Body of pancreas (tissue), 4 donors: ENCODE measurements around the gene RIMBP2. TPM values are rescaled to one million over a fixed set of nuclear protein-coding genes. Genes with fewer than 3 reads are reported as not detected.
"Not testable (repeated sequence)": the region's sequence is repeated elsewhere in the genome, so short reads cannot be mapped to it uniquely, and the experiment has no call there.

Experiments
- ATAC-seq: fragments of 150-250 bp; one replicate; pipeline ENCODE4 v1.9.1; 2016
- DNase-seq, 4 donors: peaks; one replicate each; pipeline ENCODE4 v3.0.0-alpha.2; 2019
- H3K27ac ChIP-seq, 4 donors: fragments of 200-600 bp; sonication (generic); 1 replicate in 3 of 4; 2 replicates in 1 of 4; pipeline versions ENCODE4 v1.5.1 to v1.6.1; 2016 to 2019; ENCODE audit warnings: mild to moderate bottlenecking in 1 of 4, mixed read lengths in 1 of 4, moderate library complexity in 1 of 4
- H3K27me3 ChIP-seq, 2 donors: fragments of 200-600 bp; sonication (generic); one replicate each; pipeline ENCODE4 v1.6.0; 2016; ENCODE audit warnings: mild to moderate bottlenecking in 1 of 2
- H3K36me3 ChIP-seq, 2 donors: fragments of 200-600 bp; sonication (generic); replicated peaks in 1 of 2; 2 replicates each; pipeline ENCODE4 v1.5.1; 2016; ENCODE audit warnings: low read depth in 2 of 2; ENCODE audit not compliant: insufficient read depth in 1 of 2
- H3K4me1 ChIP-seq: fragments of 200-600 bp; sonication (generic); one replicate; pipeline ENCODE4 v1.6.0; 2016
- H3K4me3 ChIP-seq, 2 donors: fragments of 200-600 bp; sonication (generic); 1 replicate in 1 of 2; 2 replicates in 1 of 2; pipeline ENCODE4 v1.5.1; 2016 to 2019
- H3K9me3 ChIP-seq, 3 donors: fragments of 200-600 bp; sonication (generic); 1 replicate in 2 of 3; 2 replicates in 1 of 3; pipeline ENCODE4 v1.5.1; 2016
- CTCF ChIP-seq, 7 experiments: fragments of 450-650 bp in 4 of 7; fragments of 200-600 bp in 3 of 7; sonication (generic) in 3 of 7; IDR thresholded peaks; one replicate each; pipeline ENCODE4 v1.5.1; 2016 to 2019; ENCODE audit warnings: antibody characterized with exemption in 7 of 7
- POLR2A ChIP-seq, 3 donors: fragments of 450-650 bp; IDR thresholded peaks; one replicate each; pipeline ENCODE4 v1.6.1; 2016; ENCODE audit warnings: antibody characterized with exemption in 3 of 3, mild to moderate bottlenecking in 2 of 3
- WGBS, 2 donors: methylation state at CpG; one replicate each; pipeline ENCODE4 v1.1.5; 2017; 5-methylcytosine and 5-hydroxymethylcytosine counted together
- intact Hi-C: fragments of 100-400 bp; cut with DNase I; formaldehyde crosslinking; loops from one replicate; pipeline ENCODE4 v1.15.1; 2023
- total RNA-seq, 2 donors: library from RNA; depleted of rRNA; stranded (reverse); fragments of >200 nt; gene quantifications; one replicate each; pipeline ENCODE4 v1.1.0, GENCODE V29; 2016

Gene RIMBP2
- total RNA-seq, 2 donors from 2014 or later = 7.3 to 27.4 TPM

- Histone ChIP-seq H3K4me3 (no peak overlapping the region), H3K9me3 (no peaks in the 10 kb centered on the region), H3K27me3 (no peaks in the 10 kb centered on the region), H3K27ac (no peak overlapping the region), H3K4me1 (no peaks in the 10 kb centered on the region), H3K36me3 (no peaks in the 10 kb centered on the region)
- ATAC-seq = no peak
- WGBS, 2 donors = 36 to 37% methylated on average over 11 of the region's 11 CpGs
- intact Hi-C loops = no loop called here
- no peak for DNase-seq
- TF ChIP-seq CTCF (IDR thresholded peaks at IDR 0.05) (no peak), POLR2A (IDR thresholded peaks at IDR 0.05) (no peak)
Measured at GRCh38 chr12:130588696-130589539, 127.2 kb downstream of the RIMBP2 start.

- Histone ChIP-seq H3K36me3 (no peaks in the 10 kb centered on the region), H3K27me3 (no peaks in the 10 kb centered on the region), H3K4me1 (no peaks in the 10 kb centered on the region), H3K9me3 (no peaks in the 10 kb centered on the region), H3K27ac (no peak overlapping the region), H3K4me3 (no peak overlapping the region)
- no peak for DNase-seq
- intact Hi-C loops = no loop called here
- 73 to 80% methylated on average over 4 of the region's 4 CpGs for WGBS, 2 donors
- TF ChIP-seq CTCF (IDR thresholded peaks at IDR 0.05) (no peak), POLR2A (IDR thresholded peaks at IDR 0.05) (no peak)
- no peak for ATAC-seq
Measured at GRCh38 chr12:130587966-130588365, 128.1 kb downstream of the RIMBP2 start.

- H3K27me3 ChIP-seq, H3K36me3 ChIP-seq, DNase-seq, H3K27ac ChIP-seq, ATAC-seq, H3K9me3 ChIP-seq, H3K4me1 ChIP-seq, H3K4me3 ChIP-seq, intact Hi-C loops: not testable (repeated sequence)
Measured at GRCh38 chr12:130584475-130584874, 131.6 kb downstream of the RIMBP2 start.

GRCh38 chr12:130583800-130584199, 132.3 kb downstream of the RIMBP2 start:
- no peaks in the 10 kb centered on the region for H3K36me3 ChIP-seq
- no peaks in the 10 kb centered on the region for H3K9me3 ChIP-seq
- no peak overlapping the region for H3K27ac ChIP-seq
- whole genome bisulfite sequencing, 2 donors = 68 to 72% methylated on average over 4 of the region's 4 CpGs
- H3K4me1 ChIP-seq = no peaks in the 10 kb centered on the region
- no peak for DNase-seq
- TF ChIP-seq CTCF (IDR thresholded peaks at IDR 0.05) = no peak
- no peak overlapping the region for H3K4me3 ChIP-seq
- intact Hi-C loops = no loop called here
- no peak for ATAC-seq
- no peaks in the 10 kb centered on the region for H3K27me3 ChIP-seq

GRCh38 chr12:130583317-130583716, 132.8 kb downstream of the RIMBP2 start:
- Histone ChIP-seq H3K4me3 (no peak overlapping the region), H3K9me3 (no peaks in the 10 kb centered on the region), H3K27ac (no peak overlapping the region), H3K27me3 (no peaks in the 10 kb centered on the region), H3K36me3 (no peaks in the 10 kb centered on the region), H3K4me1 (no peaks in the 10 kb centered on the region)
- no peak for DNase-seq
- TF ChIP-seq CTCF (IDR thresholded peaks at IDR 0.05) (no peak), POLR2A (IDR thresholded peaks at IDR 0.05) (no peak)
- no peak for ATAC-seq
- WGBS, 2 donors = 69 to 71% methylated on average over 5 of the region's 5 CpGs
- intact Hi-C loops = no loop called here
